Stimulated activated CD4-positive, alpha-beta T cell treated with anti-CD3 and anti-CD28 coated beads, TNF-alpha, amount 100 ng/mL, for 4 hours (primary cell): Measurements from ENCODE around the gene E2F1.
A peak's percentile ranks its signal among the peaks of the same experiment; 100 is the strongest.
"Not testable (repeated sequence)": the region's sequence is repeated elsewhere in the genome, so short reads cannot be mapped to it uniquely, and the experiment has no call there.

Experiments
- DNase-seq, 3 experiments: peaks; one replicate each; pipeline ENCODE4 v3.0.0-alpha.2; 2020; ENCODE audit warnings: low read depth in 3 of 3

Gene E2F1

DNA sequence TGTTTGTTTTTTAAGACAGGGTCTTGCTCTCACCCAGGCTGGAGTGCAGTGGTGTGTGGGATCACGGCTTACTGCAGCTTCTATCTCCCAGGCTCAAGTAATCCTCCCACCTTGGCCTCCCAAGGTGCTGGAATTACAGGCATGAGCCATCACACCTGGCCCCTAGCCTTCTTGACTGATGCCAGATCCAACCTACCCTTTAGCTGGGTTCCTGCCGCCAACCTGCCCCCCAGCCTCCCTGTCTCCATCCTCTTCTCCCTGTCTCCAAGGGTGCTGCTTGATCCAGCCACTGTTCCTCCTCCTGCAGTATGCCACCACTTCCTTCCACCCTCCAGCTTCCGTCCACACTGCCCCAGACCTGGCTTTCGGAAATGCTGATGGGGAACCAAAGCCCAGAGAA lies 27.3 kb downstream of the E2F1 start:
- no peak for DNase-seq

DNA sequence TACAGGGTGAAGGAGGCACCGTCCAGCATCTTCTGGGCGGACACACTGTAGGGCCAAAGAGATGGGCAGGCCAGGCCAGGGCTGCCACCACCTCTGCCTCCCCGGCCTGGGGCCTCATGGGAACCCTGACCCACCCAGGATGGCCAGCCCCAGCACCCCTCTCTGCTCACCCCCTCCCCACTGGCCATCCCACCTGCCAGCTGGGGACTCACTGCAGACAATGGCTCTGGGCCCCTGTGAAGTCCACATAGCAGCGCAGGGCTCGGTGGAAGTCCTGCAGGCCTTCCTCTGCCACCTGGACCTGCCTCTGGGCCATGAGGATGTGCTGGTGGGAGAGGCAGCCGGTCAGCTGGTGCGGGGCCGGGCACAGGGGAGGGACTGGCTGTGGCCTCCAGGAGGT lies 27.7 kb downstream of the E2F1 start:
- DNase-seq: no peak

DNA sequence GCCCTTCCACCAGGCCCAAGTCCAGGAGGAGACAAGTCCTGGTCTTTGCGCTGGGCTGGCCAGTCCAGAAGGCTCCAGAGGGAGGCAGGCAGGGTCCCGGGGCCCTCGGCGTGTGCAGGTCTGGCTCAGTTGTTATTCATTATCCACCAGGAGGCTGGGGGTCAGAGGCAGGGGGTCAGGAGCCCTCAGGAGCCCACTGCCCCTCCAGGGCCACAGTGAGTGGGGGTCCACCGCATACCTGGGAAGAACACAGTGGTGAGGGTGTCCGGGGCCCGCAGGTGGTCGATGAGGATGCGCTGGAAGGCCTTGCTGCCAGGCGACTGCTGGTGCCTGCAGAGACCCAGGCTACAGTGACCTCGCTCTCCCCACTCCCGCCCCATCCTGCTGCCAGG lies 28.5 kb downstream of the E2F1 start:
- DNase-seq: no peak

GRCh38 chr20:33656783-33657703 lies 29.1 kb downstream of the E2F1 start:
- DNase-seq: no peak

DNA sequence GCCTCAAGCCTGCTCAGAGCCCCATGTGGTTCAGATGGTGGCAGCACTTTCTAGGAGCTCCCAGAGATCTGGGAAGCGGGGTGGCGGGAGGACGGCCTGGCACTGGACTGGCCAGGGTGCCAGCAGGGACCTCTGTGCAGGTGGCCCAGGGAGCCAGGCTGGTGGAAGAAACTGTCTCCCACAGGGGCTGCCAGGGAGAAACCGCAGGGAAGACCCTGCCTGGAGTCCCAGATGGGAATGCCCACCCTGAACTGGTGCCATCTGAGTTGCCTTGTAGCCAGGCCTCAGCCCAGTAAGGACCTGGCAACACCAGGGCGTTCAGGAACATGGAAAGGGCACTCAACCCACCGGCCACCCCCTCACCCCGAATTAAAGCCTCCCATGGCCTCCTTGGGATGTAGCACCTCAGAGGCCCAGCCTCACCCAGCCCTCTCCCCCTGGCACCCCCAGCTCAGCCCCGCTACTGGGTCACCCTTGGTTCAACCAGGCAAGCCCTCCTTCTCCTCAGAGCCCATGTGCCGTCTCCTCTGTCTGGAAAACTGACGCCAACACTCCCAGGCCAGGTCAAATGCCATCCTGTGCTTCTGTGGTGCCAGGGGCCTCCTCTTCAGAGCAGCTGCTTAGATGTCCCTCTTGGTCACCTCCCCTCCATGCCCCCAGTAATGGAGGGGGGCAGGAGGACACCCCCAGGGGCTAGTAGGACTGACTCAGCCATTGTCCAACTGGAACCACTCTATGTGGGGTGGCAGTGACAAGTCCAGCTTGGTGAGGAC lies 30.0 kb downstream of the E2F1 start:
- DNase-seq: no peak

- no peak for DNase-seq
Observed at GRCh38 chr20:33655164-33655563, 31.0 kb downstream of the E2F1 start.

GRCh38 chr20:33654680-33655161 lies 31.5 kb downstream of the E2F1 start:
- no peak for DNase-seq

DNA sequence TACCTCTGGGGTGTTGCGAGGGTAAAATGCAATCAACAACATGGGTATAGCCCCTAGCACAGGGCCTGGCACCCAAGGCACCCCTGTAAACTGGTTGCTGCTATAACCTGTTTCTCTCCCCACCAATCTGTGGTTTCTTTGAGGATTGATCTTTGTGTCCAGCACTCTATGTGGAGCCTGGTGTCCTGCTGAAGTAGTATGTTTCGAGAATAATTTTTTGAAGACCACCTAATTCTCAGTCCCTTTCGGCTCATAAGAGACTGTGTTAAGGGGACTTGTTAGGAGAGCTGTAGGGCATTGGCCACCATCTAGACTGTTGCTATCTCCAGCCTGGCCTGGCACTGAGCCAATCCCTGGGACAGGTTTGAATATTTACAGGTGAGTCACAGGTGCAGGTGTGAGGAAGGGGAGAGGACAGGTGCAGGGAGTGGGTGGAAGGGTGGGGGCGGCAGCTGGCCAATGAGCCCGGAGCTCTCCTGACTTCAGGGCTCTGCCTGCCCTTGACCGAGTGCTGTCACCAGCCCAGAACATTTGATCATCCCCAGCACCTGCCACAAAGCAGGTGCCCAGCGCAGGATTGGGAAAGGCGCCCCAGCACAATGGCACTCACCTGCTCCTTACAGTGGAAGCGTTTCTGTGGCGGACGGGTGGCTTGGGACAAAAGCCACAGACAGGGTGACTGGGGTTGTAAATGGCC lies 32.1 kb downstream of the E2F1 start:
- DNase-seq: no peak

GRCh38 chr20:33653218-33653899 lies 32.8 kb downstream of the E2F1 start:
- peak in 1 of 3 experiments; percentile 13 for DNase-seq

DNA sequence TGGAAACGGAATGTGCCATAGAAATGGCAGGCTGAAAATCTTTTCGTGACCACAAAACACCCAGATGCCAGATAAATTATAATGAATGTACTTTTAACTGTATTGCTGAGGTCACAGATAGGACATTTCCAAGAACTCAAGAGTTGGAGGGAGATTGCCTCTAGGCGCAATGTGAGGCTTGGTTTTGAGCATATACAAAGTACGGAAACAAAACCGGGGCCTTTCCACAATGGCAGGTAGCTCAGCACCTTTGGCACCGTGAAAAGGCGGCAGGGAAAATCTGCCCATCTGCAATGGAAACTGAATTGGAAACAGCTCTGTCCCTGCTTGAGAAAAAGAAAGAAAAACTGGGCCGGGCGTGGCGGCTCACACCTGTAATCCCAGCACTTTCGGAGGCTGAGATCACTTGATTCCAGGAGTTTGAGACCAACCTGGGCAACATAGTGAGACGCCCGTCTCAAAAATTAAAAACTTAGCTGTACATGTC lies 34.6 kb downstream of the E2F1 start:
- DNase-seq: no peak

- no peak for DNase-seq
Observed at GRCh38 chr20:33650753-33651561, 35.2 kb downstream of the E2F1 start.

DNA sequence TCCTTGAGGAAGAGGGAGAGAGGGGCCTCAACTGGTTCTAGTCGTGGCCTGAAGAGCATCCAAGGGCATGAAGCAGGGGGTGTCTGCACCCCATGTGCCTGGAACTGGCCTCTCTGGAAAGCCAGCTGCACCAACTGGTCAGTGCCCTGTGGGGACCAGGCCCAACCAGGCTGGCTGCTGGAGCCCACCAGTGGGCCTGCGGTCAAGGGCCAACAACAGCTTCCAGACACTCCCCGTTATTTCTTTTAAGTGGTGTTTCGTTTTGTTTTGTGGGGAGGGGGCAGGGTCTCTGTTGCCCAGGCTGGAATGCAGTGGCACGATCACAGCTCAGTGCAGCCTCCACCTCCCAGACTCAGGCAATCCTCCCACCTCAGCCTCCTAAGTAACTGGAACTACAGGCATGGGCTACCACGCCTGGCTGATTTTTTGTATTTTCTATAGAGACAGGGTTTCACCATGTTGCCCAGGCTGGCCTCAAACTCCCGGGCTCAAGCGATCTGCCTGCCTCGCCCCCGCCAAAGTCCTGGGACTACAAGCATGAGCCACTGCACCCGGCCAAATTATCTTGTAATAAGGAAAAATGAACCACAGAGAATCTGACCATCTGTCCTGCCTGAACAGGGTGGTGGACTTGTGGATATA lies 36.0 kb downstream of the E2F1 start:
- DNase-seq: no peak

- no peak for DNase-seq
Observed at GRCh38 chr20:33649201-33649681, 36.9 kb downstream of the E2F1 start.

DNA sequence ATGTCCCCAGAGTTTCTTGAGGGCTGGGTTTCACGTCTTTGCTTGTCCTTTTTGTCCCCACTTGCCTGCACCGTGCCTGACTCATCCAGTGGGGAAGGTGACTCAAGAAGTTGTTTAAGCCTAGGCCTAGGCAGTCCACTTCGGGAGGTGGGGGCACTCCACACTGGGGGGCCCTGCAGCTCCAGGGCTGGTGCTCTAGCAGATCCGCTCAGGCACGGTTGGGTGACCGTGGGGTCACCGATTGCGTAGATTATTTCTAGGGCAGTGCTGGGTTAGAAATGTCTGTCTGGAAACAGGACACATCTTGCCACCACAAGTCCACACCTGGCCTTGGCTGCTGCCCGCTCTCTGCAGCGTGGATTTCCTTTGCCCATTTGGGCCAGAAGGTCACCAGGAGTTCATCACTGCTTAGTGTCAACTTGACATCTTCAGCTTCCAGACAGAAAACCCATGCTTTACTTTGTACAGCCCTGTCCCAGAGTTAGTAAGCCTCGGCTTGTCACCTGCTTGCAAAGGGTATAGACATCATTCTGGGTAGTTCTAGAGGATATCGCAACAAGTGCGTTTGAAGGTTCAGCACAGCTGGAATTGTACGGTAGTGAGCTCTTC lies 37.7 kb downstream of the E2F1 start:
- no peak for DNase-seq

- no peak for DNase-seq
Observed at GRCh38 chr20:33647603-33648395, 38.4 kb downstream of the E2F1 start.

- DNase-seq: not testable (repeated sequence)
Observed at GRCh38 chr20:33646959-33647602, 39.1 kb downstream of the E2F1 start.

- no peak for DNase-seq
Observed at GRCh38 chr20:33646191-33646590, 40.0 kb downstream of the E2F1 start.

- DNase-seq: no peak
Observed at GRCh38 chr20:33645396-33645795, 40.8 kb downstream of the E2F1 start.
